ENCODE data around the gene LMNTD2.

- TF ChIP-seq, protein P1, sequence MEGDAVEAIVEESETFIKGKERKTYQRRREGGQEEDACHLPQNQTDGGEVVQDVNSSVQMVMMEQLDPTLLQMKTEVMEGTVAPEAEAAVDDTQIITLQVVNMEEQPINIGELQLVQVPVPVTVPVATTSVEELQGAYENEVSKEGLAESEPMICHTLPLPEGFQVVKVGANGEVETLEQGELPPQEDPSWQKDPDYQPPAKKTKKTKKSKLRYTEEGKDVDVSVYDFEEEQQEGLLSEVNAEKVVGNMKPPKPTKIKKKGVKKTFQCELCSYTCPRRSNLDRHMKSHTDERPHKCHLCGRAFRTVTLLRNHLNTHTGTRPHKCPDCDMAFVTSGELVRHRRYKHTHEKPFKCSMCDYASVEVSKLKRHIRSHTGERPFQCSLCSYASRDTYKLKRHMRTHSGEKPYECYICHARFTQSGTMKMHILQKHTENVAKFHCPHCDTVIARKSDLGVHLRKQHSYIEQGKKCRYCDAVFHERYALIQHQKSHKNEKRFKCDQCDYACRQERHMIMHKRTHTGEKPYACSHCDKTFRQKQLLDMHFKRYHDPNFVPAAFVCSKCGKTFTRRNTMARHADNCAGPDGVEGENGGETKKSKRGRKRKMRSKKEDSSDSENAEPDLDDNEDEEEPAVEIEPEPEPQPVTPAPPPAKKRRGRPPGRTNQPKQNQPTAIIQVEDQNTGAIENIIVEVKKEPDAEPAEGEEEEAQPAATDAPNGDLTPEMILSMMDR (IDR thresholded peaks at IDR 0.05; ENCODE audit: low read length): no peak
- no peak for TF ChIP-seq EZH2 (IDR thresholded peaks at IDR 0.05; ENCODE audit: borderline replicate concordance, low read length)
Measured at GRCh38 chr11:535210-535518, 25.4 kb downstream of the LMNTD2 start.
